HG02678 (cell line): ENCODE measurements around the gene HERPUD1.
"Not testable (repeated sequence)": the region's sequence is repeated elsewhere in the genome, so short reads cannot be mapped to it uniquely, and the experiment has no call there.

Experiments
- ATAC-seq: cut with Tn5 transposase; IDR thresholded peaks from one replicate; pipeline ENCODE4 v1.9.1; 2021; ENCODE audit warnings: mild to moderate bottlenecking, moderate library complexity; ENCODE audit not compliant: unreplicated experiment

HERPUD1 gene

DNA sequence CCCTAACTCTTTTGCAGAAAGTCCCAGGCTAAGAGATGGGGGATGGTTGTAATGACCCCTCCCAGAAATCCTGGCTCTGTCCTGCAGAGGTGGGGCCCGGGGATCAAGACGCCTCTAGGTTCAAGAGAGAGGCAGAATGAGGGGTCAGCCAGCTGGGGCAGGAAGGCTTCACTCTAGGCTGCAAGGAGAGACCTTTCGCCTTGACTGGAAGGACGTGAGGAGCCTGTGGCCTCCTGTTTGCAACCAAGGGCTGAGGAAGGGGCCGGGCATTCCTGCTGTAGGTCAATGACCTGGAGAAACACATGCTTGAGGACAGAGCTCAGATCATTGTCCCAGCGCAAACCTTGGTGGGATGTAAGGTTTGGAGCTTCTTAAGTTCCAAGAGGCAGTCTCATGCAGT is 21.1 kb downstream of the HERPUD1 start:
- no peak for ATAC-seq

DNA sequence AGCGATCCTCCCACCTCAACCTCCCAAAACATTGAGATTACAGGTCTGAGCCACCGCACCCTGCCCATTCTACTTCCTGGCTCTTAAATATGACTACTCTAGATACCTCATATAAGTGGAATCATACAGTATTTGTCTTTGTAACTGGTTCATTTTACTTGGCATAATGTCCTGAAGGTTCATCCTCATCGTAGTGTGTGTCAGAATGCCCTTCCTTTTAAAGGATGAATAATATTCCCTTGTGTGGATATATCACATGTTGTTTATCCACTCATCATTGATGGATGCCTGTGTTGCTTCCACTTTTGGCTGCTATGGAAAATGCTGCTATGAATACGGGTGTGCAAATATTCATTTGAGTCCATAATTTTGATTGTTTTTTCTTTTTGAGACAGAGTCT is 24.1 kb downstream of the HERPUD1 start:
- no peak for ATAC-seq

DNA sequence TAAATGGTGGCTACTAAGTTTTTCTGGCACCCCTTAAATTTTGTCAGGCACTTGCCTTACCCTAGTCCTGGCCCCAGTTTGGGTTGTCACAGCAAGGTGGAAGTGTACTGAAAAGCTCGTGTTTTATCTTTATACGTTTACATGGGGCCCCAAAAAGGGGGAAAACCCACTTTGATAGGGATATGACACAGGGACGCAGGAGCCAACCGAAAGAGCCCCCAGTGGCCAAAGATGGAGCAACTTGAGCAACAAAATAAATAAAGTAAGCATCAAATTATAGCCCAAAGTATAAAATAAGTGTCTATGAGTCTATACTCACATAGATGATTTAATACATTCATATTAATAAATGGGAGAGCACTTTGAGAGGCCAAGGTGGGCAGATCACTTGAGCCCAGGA is 24.8 kb downstream of the HERPUD1 start:
- ATAC-seq: no peak

DNA sequence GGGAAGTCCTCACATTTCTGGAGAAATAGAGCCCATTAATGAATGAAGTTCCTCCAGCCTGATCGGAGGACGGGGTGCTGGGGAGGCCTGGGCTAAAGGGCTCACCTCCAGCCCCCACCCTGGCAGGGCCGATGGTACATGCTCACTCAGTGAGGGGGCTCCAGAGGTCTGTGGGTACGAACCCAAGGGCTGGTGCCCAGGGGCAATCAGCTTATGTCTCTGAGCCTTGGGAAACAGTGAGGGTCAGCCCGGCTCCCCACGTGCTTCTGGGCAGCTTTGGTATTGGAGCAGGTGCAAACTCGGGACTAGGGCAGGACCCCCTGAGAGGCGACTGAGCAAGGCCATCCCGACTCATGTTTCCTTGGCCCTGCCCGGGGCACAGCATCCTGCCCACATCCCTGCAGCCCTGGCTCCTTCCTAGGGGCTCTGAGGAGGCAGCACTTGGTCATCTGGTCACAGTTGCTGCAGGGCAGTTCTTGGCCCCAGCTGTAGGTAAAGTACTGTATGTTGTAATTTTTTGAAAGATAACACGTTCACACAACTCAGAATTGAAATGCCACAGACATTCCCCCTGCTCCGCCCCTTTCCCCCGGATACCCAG is 28.8 kb downstream of the HERPUD1 start:
- ATAC-seq: no peak

DNA sequence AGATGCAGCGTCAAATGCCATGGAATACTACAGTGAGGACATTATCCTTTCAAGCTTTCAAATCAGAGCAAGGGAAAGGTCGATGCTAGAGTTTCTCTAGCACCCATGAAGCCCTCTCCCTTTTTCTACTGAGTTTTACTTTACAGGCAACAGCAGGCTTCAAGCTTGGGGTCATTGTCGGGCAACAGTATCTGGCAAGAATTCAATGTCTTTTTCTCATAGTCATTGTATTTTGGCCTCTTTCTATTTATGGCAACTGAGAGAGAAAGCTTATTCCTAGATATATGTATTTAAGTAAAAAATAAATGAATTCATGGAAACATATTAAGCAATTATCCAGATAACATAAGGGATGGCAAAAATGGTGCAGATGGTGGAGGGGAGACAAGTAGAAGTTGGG is 29.4 kb downstream of the HERPUD1 start:
- ATAC-seq: no peak

DNA sequence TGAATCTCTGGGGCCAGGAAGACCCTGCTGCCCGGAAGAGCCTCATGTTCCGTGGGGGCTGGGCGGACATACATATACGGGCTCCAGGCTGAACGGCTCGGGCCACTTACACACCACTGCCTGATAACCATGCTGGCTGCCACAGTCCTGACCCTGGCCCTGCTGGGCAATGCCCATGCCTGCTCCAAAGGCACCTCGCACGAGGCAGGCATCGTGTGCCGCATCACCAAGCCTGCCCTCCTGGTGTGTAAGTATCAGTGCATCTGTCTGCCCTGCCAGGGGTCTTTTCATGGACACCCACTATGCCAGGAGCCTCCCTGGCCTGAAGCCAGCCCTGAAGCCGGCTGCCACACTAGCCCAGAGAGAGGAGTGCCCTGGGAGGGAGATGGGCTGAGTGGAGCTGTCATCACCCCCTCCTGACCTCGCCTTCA is 29.9 kb downstream of the HERPUD1 start, which contains the start of gene CETP:
CETP (plus strand) TSS at position 100 of the 431 bp plus-strand sequence; CDS start at position 130, 30 bp downstream.
- ATAC-seq: no peak

DNA sequence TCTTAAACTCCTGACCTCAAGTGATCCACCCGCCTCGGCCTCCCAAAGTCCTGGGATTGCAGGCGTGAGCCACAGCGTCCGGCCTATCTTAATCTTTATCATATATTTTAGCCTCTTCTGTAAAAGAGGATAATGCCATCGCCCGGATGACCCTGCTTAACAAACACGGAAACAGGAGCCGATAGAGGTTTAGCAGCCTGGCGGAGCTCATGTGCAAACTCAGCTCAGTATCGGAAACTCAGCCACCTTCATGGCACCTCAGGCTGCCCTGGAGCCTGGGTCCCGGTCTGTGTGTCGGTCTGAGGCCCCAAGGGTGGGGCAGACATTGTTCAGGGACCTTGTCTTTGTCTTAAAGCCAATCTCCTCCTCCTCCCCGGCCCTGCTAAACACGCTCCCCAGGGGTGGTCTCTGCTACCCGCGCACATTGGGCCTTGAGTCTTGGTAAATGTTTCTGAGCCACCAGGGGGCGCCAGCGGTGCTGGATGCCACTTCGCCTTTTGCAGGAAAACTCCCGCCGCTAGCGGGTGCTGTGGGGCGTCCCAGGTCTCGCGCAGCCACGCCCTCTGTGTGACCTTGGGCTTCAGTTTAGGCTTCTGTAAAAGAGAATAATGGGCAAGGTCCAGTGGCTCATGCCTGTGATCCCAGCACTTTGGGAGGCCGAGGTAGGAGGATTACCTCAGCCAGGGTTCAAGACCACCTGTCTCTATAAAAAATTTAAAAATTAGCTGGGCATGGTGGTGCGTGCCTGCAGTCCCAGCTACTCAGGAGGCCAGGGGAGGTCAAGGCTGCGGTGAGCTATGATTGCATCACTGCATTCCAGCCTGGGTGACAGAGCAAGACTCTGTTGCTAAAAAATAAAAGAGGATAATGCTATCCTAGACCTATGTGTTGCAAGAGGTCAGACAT is 32.6 kb downstream of the HERPUD1 start:
- peak; percentile 67 for ATAC-seq

DNA sequence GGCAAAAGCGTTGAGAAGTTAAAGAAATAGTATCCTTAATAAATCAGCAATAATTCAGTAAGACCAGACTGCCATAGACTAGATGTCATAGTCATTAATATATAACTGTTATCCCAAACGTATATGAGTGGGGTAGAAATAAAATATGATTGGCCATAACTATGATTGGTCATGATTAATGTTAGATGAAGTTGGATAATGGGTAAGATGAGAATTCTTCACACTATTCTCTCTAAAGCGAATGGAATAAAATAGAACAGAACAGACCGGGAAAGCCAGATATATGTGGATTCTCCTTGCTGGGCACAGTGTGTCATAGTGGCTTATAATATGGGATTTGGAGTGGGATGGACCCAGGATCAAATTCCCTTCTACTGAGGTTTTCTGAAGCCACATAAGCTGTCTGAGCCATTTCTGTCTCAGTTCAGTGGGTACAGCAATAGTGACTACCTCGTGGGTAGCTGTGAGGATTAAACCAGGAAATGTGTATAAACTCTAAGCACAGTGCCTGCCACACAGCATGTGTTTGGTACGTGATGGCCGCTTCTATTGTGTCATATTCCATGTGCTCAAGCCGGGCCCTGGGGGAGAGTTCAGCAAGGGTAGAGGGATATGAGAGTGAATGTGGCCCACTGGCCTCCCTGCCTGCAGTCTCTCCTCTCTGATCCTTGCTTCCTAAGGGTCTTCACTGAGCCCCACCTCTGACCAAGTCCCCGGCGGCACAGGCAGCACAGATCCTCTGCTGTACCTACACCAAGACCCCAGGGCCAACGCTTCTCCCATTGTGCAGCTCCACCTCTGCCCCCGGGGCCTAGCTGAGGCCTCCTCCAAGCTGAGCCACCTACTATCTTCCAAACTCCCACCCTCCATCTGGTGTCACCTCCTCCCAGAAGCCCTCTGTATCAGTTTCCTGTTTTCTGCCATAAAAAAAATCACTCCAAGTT is 33.5 kb downstream of the HERPUD1 start:
- ATAC-seq: no peak

DNA sequence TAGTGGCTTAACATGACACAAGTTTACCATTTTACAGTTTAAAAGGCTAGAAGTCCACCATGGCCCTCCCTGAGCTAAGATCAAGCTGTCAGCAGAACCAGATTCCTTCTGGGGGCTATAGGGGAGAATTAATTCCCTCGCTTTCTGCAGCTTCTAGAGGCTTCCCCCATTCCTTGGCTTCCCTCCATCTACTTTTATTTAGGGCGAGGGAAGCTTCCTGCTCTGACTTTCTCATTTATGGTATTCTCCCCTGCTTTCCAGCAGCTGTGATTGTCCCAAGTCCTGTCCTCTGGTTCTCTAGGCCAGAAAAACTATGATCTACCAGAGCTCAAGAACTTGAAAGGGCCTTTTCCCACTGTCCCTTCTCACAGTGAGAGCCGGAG is 34.1 kb downstream of the HERPUD1 start:
- no peak for ATAC-seq

DNA sequence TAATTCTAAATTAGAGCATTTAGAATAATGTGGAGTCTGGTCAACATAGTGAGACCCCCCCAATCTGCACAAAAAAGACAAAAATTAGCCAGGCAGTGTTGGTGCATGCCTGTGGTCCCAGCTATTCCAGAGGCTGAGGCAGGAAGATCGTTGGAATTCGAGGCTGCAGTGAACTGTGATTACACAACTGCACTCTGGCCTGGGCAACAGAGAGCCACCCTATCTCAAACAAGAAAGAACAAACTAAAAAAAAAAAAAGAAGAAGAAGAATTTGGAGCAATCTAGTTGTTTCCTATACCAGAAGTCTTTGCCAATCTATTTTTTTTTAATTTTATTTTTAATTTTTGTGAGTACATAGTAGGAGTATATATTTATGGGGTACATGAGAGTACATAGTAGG is 35.8 kb downstream of the HERPUD1 start:
- no peak for ATAC-seq

DNA sequence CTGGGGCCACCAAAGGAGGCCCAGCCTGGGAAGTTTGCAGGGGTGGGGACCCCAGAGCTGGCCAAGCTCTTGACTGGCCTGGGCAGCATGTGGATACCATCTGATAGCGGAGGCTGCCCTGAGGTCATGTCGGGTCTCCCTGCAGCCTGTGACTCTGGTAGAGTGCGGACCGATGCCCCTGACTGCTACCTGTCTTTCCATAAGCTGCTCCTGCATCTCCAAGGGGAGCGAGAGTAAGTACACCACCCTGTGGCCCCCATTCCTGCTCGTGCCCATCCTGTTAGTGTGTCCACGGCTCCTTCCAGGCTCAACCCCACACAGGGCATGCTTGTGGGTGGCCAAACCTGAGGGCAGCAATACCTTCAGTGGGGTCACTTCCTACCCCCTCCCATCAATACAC is 37.8 kb downstream of the HERPUD1 start:
- no peak for ATAC-seq

DNA sequence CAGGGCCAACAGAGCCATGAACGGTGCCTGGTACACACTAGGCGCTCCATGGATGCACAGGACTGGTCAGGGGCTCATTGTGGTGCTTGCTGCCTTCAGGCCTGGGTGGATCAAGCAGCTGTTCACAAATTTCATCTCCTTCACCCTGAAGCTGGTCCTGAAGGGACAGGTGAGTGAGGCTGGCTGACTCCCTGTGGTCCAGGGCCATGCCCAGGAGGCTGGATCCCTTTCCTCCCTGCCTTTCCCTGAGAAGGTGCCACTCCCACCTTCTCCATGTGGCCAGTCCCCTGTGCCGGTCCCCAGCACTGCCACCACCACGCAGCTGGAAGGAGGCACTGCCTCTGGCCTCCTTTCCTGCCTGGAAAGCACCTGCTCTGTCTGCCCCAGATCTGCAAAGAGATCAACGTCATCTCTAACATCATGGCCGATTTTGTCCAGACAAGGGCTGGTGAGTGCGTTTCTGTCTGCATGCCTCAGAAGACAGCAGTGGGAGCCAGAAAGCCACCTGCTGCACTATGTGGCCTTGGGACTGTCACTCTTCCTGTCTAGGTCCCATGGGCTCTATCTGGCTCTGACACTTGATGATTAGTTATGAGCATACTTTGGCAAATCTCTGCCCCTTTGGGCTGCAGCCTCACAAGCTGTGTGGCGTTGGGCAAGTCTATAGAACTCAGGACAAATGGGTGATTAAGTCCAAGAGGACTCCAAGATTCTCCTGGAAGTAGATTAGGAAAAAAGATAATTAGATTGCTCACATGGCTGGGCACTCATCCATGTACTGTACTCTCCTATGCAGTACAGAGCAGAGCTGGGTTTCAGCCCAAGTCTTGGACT is 39.2 kb downstream of the HERPUD1 start:
- ATAC-seq: peak; percentile 83

DNA sequence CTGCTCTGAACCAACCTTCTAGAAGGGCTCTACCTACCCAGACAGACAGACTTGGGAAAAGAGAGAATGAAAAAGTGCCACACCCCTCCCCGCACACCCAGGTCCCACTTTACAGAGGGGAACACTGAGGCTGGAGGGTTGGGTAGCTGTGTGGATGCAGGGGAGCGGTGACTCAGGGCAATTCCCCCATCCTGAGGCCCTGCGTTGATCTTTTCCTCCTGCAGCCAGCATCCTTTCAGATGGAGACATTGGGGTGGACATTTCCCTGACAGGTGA is 39.8 kb downstream of the HERPUD1 start:
- no peak for ATAC-seq

DNA sequence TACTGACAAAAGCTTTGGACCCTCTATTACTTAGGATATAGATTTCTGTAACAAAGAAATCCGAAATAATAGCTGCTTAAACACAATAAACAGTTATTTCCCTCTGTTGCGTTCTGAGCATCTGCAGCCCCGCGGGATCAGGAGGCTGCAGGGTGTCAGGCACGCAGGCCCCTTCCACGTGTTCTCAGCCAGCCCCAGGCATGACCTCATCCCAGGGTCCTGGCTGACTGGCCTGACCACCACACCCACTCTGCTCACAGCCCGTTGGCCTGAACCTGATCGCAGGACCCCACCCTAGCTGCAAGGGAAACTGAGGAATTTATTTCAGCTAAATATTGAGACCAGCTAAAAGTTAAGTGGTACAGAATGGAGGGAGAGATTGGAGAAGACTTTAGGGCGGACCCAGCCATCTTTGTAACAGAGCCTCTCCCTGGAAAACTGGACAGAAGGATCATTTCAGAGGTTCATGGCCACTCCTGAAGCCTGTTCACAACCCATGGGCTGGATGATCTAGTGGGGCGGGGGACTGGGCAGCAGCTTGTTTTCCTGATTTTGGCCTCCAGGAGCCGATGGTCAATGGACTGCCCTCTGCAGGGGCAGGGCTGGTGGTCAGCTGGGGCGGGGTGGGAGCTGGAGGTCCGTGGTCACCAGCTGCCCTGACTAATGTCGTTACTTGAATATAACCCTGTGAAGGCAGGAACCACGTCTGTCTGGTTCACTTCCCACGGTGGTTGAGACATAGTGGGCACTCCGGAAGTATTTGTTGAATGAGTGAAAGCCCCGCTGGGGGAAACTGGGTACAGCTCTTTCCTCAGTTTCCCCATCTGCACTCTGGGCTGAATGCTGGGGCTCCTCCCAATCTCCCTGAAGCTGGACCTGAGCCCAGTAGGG is 40.7 kb downstream of the HERPUD1 start:
- ATAC-seq: no peak

DNA sequence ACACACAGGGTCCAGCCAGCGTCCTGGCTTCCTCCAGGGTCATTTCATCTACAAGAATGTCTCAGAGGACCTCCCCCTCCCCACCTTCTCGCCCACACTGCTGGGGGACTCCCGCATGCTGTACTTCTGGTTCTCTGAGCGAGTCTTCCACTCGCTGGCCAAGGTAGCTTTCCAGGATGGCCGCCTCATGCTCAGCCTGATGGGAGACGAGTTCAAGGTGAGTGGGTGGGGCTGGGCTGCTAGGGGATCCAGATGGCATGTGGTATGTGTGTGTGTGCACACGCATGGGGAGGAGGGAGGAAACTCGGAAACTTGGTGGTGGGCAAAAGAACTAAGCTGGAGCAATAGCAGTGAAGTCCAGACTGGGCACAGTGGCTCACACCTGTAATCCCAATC is 41.4 kb downstream of the HERPUD1 start:
- no peak for ATAC-seq

DNA sequence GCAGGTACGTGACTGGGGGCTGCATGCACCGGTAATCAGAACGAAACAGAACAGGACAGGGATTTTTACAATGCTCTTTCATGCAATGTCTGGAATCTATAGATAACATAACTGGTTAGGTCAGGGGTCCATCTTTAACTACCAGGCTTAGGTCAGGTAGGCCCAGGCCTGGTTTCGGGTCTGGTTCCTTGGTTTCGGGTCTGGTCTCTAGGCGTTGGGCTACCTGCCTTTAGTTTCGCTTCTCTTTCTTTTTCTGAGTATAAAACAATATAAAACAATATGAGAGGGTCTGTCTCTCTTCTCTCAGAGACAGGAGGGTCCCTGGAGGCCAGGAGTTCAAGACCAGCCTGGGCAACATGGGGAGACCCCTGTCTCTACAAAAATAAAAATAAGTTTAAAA is 42.0 kb downstream of the HERPUD1 start:
- ATAC-seq: not testable (repeated sequence)

DNA sequence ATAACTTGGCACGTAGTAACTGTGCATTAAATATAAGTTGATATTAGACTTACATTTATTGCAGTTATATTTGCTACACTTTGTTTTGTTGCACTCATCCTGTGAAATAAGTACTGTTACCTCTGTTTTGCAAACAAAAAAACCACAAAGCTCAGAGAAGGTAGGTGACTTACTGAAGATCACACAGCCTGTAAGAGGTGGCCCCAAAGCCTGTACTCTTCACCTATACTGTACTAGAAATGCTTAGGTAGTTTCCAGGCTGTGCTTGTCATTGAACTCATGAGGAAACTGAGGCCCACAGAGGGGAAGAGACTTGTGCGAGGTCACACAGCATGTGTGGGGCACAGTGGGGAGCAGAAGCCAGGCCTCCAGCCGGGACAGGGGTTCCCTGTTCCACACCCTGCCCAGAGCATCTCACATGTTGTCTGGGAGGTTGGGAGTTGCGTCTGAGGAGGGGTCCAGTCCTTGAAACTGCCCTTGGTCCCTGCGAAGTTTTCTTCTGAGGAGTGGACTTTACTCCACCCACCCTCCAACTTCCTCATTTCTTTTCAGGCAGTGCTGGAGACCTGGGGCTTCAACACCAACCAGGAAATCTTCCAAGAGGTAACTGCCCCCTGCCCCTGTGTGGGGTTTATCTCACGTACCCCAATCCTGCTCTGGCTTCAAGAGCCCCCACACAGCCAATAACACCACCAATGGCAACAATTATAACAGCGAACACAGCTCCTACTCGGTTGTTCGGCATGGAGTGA is 42.8 kb downstream of the HERPUD1 start:
- ATAC-seq: no peak

DNA sequence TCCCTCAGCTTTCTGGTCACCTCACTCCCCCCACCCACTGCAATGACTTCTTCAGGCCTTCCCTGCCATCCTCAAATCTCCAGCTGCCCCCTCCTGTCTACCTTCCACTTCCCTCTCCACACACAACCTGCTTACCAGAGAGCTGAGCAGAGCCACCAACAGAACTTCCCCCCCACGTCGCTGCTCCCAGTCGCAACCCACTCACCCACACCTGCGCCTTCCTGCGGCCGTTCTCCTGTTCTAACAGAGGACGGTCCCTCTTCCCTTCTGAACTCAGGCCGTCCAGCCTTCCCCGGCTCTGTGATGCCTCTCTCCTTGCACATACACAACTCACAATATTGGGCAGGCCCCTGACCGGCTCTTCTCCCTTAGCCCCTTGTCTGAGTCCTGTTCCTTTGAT is 43.8 kb downstream of the HERPUD1 start:
- no peak for ATAC-seq

DNA sequence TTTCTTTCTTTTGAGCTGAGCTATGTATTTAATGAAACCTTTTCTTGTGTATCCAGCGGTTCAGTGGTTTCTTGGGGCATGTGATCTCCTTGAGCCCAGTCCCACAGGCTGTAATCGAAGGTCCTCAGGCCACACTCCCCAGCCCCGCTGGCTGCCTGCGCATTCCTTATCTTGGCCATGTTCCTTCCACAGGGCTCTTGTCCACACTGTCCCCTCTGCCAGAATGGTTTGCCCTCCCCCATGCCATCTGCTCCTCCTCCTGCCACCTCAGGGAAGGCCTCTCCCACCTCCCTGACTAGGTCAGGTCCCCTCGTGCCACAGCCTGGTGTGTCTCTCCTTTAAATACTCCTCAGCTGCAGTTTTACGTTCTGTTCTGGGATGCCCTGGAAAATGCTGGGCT is 45.3 kb downstream of the HERPUD1 start:
- ATAC-seq: no peak
